ENCODE data around the gene IFNL4.
"Not testable (repeated sequence)": the region's sequence is repeated elsewhere in the genome, so short reads cannot be mapped to it uniquely, and the experiment has no call there.

Gene IFNL4

DNA sequence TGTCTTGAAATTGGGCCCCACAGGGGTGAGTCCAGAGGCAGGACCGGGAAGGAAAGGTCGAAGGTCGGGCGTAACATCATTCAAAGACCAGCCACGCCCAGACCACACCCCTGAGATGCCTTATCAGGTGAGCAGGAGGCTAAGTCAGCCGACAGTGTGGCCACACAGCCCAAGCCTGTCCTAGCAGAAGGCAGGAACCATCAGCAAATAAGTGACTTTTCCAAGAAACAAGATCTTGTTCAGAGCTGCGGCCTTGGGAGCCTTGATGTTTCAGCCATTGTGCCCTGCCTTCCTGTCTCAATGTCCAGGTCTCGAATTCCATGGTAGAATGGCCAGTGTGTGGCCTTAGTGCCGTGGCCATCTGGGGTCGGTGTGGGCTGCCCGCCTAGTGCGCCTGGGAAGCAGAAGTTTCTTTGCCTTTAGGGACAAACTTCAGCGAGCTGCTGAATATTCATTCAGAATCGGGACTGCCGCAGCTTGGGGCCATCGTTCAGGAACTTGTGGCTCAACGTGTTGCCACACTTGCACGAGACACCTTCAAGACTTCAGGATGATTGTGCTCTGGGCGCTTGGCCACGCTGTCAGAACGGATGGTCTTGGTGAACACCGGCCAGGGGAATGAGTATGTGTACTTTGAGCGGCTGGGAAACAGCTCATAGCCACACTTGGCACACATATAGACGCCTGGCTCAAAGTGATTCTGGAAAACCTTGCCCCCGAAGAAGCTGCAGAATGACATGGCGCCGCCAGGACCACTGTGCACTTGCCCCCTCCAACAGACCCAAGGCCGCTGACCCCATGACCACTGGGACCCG lies 6.1 kb upstream of the IFNL4 start:
- DNase-seq, result no peak

DNA sequence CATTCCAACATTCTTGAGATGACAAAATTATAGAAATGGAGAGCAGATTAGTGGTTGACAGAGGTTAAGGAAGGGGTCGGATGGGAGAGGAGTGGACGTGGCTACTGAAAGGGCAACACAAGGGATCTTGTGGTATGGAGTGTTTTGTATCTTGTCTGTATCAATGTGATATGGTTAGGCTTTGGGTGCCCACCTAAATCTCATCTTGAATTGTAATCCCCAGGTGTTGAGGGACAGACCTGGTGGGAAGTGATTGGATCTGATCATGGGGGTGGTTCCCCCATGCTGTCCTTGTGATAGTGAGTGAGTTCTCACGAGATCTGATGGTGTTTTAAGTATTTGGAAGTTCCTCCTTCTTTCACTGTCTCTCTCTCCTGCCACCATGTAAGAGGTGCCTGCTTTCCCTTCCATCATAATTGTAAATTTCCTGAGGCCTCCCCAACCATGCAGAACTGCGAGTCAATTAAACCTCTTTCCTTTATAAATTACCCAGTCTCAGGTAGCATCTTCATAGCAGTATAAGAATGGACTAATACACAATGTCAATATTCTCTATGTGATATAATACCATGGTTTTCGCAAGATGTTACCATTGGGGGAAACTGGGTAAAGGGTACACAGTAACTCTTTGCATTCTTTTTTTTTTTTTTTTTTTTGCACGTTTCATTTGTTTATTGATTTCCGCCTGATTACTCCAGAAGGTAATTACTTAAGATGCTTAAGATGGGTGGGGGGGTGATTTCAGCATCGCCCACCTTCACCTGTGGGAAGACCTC lies 4.9 kb upstream of the IFNL4 start:
- DNase-seq, result no peak

DNA sequence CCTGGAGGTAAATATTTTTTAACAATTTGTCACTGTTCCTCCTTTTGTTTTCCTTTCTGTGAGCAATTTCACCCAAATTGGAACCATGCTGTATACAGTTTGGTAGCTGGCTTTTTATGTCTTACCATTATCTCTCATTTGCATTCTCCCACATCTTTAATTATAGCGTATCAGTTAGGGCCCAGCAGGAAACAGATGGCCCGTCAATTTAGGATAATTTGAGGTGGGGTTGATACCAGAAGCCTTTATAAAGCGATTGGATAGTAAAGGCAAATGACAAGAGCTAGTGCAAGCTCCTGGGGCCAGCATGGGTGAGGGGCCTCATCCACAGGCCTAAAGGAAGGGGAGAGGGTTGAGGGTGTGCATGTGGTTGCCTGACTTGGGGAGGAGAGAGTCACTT lies 3.8 kb upstream of the IFNL4 start:
- peak; percentile 30 for DNase-seq

DNA sequence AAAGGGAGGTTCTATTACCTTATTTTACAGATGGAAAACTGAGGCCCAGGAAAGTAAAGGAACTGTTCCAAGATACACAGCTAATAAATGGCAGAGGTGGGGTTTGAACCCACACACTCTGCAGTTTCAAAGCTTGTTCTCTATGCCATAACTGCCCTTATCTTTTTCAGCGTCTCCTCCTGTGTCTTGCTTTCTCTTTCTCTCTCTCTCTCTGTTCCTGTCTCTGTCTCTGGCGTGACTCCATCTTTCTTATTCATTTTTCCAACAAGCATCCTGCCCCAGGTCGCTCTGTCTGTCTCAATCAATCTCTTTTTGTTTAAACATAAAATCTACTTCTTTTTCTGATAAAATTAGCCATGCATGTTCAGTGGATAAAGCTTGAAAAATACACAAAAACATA lies 3.2 kb upstream of the IFNL4 start:
- no peak for DNase-seq

DNA sequence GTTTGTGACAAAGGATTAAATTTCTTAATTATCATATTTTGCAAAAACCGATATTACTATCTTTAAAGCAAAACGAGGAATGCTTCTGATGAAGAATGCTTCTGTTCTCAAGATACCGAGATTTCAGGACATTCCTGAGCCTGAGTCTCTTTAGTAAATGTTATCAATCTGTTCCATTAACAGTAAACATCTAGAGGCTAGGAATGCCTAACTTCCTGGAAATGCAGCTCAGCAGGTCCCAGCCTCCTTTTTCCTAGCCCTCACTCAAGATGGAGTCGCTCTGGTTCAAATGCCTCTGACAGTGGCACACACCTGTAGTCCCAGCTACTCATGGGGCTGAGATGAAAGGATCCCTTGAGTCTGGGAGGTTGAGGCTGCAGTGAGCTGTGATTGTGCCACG lies 2.4 kb upstream of the IFNL4 start:
- no peak for DNase-seq

DNA sequence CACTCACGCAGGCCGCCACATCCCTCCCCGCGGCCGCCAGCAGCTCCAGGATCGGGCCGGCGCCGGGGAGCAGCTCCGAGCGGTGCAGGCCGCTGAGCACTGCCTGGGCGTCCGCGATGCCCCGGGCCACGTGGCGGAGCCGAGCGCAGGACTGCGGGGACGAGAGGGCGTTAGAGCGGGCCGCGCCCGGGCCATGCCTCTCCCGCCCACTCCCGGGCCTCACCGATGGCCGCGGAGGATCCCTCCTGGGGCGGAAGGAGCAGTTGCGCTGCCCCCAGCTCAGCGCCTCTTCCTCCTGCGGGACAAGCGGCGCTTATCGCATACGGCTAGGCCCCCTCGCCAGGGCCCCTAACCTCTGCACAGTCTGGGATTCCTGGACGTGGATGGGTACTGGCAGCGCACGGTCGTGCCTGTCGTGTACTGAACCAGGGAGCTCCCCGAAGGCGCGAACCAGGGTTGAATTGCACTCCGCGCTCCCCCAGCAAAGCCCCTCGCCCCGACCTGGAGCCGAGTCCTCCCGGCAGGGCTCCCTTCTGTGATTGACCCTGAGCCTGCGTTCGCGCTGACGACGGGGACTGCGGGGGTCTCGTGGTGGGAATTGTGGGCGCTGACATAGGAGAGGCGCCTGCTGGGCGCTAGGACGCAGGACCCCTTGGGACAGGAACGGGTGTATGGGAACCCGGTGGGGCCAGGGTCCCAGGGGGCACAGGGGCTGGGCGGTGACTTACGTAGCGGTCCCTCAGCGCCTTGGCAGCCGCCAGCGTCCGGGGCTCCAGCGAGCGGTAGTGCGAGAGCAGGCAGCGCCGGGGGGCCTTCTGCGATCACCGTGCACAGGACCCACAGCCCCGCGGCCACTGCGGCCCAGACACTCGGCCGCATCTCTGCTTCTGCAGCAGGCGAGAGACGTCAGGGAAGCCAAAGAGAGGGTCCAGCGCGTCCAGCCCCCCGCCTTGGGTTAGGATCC lies 673 bp downstream of the IFNL4 start:
- no peak for DNase-seq

DNA sequence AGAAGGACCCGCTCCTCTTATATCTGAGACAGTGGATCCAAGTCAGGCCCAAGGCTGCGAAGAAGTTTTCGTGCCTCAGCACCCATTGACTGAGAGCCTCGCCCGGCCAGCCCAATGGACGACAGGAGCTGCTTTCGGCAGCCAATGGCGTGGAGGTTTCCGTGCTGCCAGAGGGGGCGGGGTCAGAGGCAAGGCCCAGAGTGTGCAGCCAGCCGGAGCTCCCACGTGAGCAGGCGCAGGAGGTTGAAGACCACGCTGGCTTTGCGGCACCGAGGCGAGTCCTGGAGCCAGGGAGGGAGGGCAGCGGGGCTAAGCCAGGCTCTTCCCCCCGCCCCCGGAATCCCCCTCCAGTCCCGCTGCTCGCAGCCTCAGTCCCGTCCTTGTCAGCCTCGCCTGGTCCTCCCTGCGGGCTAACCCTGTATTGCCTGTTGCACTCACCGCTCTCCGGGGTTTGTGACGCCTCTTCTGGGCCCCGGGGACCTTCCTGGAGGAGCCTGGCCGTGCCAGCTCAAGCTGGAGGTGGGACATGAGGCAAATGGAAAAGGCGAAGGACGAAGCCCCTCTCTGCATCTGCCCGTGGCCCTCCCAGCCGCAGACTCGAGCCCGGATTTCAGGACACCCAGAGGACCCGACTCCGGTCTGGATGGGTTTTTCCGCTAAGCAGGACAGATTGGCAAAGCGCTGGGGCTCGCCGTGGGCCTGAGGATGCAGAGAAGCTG lies 1.5 kb downstream of the IFNL4 start:
- peak; percentile 4 for DNase-seq

DNA sequence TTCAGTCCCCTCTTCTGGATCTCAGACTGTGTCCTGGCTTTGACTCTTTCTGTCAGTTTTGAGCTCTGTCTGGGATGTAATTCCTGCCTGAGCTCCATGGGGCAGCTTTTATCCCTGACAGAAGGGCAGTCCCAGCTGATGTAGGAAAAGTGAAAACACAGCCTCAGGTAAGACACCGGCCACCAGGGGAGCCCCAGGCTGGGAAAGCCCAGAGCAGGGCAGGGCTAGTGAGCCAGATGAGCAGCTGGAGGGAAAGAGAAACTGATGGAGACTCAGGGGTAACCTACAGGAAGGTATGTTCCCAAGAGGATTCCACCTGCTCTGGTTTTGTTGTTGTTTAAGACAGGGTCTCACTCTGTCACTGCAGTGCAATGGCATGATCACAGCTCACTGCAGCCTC lies 3.5 kb downstream of the IFNL4 start:
- DNase-seq, result not testable (repeated sequence)

DNA sequence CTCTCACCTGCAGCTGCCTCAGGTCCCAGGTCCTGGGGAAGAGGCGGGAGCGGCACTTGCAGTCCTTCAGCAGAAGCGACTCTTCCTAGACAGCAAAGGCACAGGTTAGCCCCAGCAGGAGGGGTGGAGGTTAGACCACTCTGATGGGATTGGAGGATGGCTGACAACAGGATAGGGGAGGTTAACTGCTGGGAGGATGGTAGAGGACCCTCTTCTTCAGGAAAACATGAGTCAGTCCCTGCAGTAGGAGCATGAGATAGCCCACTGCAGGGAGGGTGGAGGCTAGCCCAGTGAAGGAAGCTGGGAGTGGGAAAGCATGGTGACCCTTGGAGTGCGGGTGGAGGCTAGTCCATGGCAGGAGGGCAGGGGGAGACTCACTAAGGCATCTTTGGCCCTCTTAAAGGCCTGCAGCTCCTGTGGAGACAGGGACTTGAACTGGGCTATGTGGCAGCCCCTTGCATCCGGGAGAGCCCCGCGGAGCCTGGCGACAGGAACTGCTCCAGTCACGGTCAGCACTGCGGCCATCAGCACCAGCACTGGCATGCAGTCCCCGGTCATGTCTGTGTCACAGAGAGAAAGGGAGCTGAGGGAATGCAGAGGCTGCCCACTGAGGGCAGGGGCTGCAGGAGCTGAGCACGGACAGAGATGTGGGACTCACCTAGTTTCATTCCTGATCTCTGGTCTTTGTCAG lies 4.1 kb downstream of the IFNL4 start, which contains the start of gene IFNL3:
TSS of gene IFNL3 (minus strand) at position 597 of the 691 bp plus-strand sequence. CDS start at position 558, 39 bp downstream.
- not testable (repeated sequence) for DNase-seq

DNA sequence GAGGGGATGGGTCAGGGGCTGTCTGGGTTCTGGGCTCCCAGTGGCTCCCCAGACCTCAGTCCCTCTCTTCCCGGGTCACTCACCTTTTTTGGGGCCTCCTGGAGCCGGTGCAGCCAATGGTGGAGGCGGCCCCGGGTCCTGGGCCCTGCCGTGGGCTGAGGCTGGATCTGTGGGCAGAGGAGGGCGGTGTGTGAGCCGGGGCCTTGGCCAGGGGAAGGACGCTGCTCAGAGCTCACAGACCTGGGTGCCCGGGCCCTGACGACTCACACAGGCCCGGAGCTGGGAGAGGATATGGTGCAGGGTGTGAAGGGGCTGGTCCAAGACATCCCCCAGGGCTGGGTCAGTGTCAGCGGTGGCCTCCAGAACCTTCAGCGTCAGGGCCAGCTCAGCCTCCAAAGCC lies 4.9 kb downstream of the IFNL4 start:
- DNase-seq, result not testable (repeated sequence)

DNA sequence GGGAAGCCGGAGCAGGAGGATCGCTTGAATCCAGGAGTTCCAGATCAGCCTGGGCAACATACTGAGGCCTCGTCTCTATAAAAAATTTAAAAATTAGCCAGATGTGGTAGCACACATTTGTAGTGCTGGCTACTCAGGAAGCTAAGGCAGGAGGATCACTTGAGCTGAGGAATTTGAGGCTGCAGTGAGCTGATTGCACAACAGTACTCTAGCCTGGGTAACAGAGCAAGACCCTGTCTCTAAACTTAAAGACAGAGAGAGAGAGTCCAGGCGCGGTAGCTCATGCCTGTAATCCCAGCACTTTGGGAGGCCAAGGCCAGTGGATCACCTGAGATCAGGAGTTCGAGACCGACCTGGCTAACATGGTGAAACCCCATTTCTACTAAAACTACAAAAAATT lies 8.2 kb downstream of the IFNL4 start:
- DNase-seq, result no peak

DNA sequence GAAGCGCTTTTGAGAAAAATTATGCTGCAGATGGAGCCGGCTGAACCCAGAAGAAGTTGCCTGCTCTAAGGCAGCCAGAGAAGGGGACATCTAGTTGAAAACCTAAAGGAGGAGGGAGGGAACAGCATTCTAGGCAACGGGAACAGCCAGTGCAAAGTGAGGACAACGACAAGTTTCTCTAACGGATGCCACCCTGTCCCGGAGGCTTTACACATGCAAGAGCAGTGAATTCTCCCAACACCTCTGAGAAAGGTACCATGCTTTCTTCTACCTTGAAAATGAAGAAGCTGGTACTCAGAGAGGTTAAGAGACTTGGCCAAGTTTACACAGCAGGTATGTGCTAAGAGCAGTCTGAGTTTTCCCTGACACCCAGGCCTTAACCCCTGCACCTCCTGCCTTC lies 9.7 kb downstream of the IFNL4 start:
- no peak for DNase-seq

DNA sequence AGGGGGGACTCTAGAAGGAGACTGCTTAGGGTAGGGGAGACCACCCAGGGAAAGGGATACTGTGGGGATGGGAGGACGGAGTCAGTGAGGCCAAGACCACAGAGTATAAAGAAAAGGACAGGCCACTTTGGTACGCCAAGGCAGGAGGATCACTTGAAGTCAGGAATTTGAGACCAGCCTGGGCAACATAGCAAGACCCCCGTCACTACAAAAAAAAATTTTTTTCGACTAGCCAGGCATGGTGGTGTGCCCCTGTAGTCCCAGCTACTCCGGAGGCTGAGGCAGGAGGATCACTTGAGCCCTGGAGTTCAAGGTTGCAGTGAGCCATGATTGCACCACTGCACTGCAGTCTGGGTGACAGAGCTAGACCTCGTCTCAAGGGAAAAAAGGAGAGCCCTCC lies 10.4 kb downstream of the IFNL4 start:
- DNase-seq, result no peak

DNA sequence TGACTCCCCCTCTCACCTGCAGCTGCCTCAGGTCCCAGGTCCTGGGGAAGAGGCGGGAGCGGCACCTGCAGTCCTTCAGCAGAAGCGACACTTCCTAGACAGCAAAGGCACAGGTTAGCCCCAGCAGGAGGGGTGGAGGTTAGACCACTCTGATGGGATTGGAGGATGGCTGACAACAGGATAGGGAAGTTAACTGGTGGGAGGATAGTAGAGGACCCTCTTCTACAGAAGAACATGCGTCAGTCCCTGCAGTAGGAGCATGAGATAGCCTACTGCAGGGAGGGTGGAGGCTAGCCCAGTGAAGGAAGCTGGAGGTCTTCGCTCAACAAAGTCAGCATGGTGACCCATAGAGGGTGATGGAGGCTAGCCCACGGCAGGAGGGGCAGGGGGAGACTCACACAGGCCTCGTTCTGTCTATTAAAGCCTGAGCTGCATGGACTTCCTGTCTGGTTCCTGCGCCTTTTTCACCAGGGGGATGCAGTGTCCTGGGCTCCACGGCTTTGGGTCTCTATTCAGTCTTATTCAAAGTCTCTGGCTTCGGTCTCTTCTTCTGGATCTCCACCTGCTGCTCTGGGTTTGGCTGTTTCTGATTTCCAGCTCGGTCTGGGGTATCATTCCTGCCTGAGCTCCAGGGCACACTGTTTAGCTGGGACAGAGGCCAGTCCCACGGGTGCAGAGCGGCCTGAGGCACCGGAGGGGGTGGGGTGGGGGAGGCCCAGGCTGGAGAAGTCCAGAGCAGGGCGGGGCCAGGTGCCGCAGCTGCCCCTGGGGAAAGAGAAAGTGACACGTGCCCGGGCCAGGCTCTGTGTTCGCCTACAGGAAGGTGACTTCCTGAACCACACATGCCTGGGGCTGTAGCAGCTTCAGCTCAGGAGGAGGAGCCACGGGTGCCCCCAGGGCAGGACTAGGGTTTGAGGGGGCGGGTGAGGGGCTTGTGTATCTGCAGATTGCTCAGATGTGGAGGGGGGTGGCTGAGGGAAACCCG lies 11.2 kb downstream of the IFNL4 start:
- DNase-seq, result peak; percentile 51

DNA sequence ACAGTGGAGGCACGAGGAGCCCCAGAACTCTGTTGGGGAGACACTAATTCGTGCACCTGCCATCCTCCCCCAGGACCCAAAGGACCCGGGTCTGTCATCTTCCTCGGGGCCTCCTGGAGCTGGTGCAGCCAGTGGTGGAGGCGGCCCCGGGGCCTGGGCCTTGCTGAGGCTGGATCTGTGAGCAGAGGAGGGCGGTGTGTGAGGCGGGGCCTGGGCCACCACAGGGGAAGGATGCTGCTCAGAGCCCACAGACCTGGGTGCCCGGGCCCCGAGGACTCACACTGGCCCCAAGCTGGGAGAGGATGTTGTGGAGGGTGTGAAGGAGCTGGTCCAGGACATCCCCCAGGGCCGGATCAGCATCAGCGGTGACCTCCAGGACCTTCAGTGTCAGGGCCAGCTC lies 12.1 kb downstream of the IFNL4 start:
- no peak for DNase-seq

DNA sequence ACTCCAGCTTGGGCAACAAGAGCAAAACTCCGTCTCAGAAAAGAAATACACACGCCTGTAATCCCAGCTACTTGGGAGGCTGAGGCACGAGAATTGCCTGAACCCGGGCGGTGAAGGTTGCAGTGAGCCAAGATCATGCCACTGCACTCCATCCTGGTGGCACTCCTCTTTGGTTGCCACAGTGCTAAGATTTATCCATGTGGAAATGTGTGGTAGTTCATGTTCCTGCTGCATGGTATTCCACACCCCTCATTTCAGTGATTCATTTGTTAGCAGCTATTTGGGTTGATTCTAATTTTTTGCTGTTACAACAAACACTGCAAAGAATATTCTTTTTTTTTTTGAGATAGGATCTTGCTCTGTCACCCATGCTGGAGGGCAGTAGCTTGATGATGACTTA lies 15.9 kb downstream of the IFNL4 start:
- no peak for DNase-seq

DNA sequence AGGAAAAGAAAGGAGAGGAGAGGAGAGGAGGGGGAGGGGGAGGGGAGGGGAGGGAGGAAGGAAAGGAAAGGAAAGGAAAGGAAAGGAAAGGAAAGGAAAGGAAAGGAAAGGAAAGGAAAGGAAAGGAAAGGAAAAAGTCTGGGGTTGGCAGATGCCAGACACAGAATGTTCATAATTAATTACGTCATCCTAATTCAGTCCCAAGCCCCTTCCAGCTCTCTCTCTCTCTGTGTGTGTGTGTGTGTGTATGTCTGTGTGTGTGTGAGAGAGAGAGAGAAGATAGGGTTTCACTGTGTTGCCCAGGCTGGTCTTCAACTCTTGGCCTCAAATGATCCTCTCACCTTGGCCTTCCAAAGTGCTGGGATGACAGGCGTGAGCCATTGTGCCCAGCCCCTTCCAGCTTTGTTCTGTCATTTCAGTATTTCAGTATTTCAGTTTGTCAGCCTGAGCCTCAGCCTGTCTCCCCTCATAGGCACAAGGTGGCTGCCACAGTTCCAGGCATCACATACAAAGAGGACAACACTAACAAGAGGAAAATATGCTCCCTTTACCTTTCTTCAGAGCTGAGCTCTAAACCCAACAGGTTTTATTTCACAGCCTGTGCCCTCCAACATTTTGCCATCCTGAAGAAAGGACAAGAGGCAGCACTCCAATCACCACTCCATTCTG lies 18.4 kb downstream of the IFNL4 start:
- DNase-seq, result no peak

DNA sequence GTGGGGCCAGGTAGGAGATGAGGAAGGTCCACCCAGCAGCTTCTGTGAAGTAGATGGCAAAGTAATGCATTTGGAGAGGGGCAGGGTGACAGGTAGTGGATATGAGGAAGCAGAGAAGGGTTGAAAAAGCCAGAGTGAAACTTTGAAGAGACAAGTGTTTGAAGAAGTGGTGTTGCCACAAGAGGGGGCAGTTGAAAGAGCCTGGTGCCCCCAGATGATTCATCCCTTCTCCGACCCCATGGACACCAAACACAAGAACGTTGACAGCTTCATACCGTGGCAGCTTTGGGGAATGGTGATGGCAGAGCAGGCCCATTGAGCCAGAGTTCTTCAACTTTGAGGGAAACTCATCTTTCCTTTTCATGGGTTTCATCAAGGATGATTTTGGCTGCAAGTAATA lies 23.7 kb downstream of the IFNL4 start:
- no peak for DNase-seq

DNA sequence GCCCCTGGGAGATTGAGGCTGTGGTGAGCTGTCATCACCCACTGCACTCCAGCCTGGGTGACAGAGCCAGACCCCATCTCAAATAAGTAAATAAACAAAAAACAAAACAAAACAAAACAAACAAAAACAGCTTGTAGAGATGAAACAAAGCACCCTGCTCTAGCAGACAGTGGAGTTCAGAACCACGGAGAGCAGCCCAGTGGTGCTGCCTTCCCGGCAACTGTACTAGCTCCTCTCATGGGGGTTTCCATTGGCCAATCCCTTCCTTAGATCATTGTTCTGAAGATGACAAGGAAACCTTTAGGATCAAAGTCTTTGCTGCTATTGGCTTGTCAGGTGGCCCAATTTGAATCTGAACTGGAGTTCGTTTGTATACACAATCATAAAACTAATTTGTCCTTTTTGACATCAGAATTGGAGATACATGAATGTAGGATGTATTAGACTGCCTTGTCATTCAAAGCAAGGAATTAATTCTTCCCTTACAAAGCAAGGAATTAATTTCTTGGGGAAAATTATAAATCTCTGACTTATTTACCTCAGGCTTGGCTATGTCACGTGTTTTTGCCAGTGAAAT lies 24.9 kb downstream of the IFNL4 start:
- DNase-seq, result no peak
